ENCODE data around the gene FNDC10.
"Not testable (repeated sequence)": the region's sequence is repeated elsewhere in the genome, so short reads cannot be mapped to it uniquely, and the experiment has no call there.

- not testable (repeated sequence) for TF ChIP-seq CTCF (IDR thresholded peaks at IDR 0.05 in 2 of 3, conservative IDR thresholded peaks at IDR 0.05 in 1 of 3; ENCODE audit: borderline replicate concordance in 1 of 3, insufficient read depth in 1 of 3, low read depth in 2 of 3, low read length in 2 of 3); ELF1 (IDR thresholded peaks at IDR 0.05; ENCODE audit: borderline replicate concordance, low read depth); MAX (IDR thresholded peaks at IDR 0.05); CBX3 (IDR thresholded peaks at IDR 0.05; ENCODE audit: low read depth); POLR2AphosphoS5 (IDR thresholded peaks at IDR 0.05; ENCODE audit: low read depth, low read length); RAD21 (IDR thresholded peaks at IDR 0.05; ENCODE audit: low read depth); POLR2A (IDR thresholded peaks at IDR 0.05; ENCODE audit: borderline replicate concordance, extremely low read depth, insufficient read depth, insufficient read length); JUND (IDR thresholded peaks at IDR 0.05); SIN3A (IDR thresholded peaks at IDR 0.05; ENCODE audit: low read depth)
Measured at GRCh38 chr1:1636621-1637478, 36.9 kb upstream of the FNDC10 start.

Measured in HCT116 (cell line).